ENCODE measurements around the gene ABHD12B.

- no peak for TF ChIP-seq YY1 (IDR thresholded peaks at IDR 0.05; ENCODE audit: insufficient read depth, insufficient read length)
- TF ChIP-seq ZNF274 (IDR thresholded peaks at IDR 0.05; ENCODE audit: low read depth, low read length) = no peak
- no peak for TF ChIP-seq SUZ12 (IDR thresholded peaks at IDR 0.05; ENCODE audit: extremely low read depth, insufficient read depth, insufficient read length)
Measured at GRCh38 chr14:50897658-50898175, 25.9 kb downstream of the ABHD12B start.

All from NT2/D1 (cell line).